GM18502 (cell line): Measurements from ENCODE around the gene BBC3.

Source experiments
- ATAC-seq: cut with Tn5 transposase; IDR thresholded peaks from one replicate; pipeline ENCODE4 v1.9.1; 2021; ENCODE audit warnings: mild to moderate bottlenecking; ENCODE audit not compliant: unreplicated experiment, poor library complexity

Gene BBC3

DNA sequence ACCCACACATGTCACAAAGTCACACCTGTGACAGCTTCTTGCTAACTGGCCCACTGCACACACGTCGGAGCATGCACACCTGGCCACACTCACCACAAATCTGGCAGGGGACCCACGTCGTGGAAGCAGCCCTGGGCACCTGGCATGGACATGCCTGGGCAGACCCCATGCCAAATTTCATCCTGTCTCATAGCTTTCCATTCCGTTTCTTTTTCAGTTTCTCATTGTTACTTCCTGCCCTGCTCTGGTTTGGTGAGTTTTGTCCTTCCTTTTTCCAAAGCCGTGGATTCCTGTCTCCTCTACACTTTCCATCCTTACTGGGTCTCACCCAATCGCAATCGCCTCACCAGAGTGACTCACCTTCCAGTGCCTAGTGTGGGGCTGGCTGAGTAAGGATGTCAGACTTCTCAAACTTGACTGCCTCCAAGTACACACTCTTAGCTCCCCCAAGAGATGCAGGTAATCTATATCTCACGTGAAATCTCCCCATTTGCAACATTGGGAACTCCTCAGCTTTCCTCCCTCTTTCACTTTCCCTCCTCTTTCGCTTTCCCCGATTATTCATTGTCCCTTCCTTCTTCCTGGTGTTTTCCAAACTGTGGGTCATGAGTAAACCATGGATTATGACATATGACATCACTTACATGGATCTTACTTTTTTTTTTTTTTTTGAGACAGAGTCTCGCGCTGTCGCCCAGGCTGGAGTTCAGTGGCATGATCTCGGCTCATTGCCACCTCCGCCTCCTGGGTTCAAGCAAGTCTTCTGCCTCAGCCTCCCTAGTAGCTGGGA is 1.6 kb upstream of the BBC3 start:
- no peak for ATAC-seq

DNA sequence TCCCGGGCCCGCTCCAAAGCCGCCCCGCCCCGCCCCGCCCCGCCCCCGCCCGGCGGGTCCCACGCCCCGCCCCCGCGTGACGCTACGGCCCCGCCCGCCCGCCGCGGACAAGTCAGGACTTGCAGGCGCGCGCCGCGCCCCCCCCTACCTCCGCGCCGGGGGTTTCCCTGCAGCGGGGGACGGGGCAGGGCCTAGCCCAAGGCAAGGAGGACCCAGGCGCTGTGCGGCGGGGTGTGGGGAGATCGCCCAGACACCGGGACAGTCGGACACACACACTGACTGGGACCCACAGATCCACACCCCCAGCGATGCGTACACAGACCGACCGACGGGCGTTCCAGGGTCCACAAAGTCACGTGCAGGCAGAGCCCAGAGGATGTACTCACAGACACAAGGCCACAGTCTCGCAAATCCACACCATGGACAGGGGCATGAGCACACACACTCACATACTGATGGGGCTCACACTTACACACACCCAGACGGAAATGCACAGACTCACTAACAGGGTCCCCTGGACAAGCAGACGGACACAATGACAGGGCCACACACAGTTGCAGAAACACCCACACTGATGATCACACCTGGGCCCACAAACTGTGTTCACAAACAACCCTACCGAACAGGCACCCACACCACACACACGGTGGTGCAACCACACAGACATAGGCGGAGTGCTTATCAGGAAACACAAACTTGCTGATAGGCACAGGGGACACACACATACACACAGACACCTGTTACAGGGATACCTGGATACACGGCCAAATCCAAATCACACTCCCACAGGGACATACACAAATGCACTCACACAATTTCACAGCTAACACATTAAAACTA is 436 bp upstream of the BBC3 start:
- peak; percentile 37 for ATAC-seq

GRCh38 chr19:47230054-47230920 is 712 bp downstream of the BBC3 start:
- peak; percentile 26 for ATAC-seq

DNA sequence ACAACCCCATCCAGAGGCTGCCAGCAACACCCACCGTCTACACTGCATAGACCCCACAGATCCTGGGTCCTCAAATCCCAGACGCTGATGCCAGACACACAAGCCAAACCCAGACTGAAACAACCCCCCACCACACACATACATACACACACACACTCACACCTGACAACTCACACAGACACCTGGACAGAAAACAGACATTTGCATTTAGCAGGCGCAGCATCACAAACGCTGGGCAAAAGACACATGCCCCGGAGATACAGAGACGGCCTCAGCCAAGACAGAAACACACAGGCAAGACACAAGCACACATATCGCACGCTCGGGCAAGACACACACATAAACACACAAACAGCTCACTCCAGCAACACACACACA is 1.3 kb downstream of the BBC3 start:
- no peak for ATAC-seq

GRCh38 chr19:47228937-47229675 is 1.9 kb downstream of the BBC3 start:
- no peak for ATAC-seq

- no peak for ATAC-seq
These were observed 2.6 kb downstream of the BBC3 start for GRCh38 chr19:47228168-47228936.

- ATAC-seq, result no peak
These were observed 3.4 kb downstream of the BBC3 start for GRCh38 chr19:47227352-47228167.

- ATAC-seq, result peak; percentile 24
These were observed 4.3 kb downstream of the BBC3 start for GRCh38 chr19:47226426-47227351.

- peak; percentile 40 for ATAC-seq
These were observed 5.1 kb downstream of the BBC3 start for GRCh38 chr19:47225746-47226425.

DNA sequence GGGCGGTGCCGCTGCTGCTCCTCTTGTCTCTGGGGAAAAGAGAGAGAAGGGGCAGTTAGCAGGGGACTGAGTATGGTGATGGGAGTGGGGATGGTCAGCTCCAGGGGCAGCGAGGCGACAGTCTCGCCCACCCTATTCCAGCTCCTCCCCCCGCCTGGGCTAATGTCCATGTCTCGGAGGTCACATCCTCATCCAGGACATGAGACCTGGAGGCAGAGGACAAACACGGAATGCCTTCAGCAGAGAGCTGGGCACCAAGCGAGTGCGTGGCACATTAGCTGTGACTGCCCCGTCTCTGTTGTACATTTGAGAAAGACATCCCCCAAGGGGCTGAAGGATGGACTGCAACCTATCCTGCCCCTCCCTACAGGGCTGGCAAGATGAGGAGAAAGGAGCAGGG is 9.1 kb downstream of the BBC3 start:
- no peak for ATAC-seq

GRCh38 chr19:47221080-47221841 is 9.7 kb downstream of the BBC3 start:
- no peak for ATAC-seq

GRCh38 chr19:47215581-47215980 is 15.4 kb downstream of the BBC3 start:
- ATAC-seq, result no peak

DNA sequence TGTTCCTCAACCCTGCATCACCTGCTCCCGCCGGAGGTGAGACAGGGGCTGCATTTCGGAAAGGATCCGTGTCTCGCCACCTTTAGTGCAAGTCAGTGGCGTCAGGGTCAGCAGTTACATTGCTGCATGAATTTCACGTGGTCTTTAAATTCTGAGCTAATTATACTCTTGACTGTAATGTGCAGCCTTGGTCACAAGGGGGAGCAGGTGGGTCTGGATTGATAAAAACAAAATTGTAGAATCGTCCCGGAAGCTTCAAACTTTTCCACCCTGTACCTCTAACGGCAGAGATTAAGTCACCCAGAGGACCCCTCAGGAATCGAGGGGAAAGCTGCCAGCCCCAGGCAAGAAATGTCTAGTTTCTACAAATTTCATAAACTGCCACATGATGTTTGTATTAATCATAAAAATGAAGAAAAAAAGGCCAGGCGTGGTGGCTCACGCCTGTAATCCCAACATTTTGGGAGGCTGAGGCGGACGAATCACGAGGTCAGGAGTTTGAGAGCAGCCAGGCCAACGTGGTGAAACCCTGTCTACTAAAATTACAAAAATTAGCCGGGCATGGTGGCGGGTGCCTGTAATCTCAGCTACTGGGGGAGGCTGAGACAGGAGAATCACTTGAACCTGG is 20.2 kb downstream of the BBC3 start:
- no peak for ATAC-seq

GRCh38 chr19:47210180-47210490 is 20.9 kb downstream of the BBC3 start:
- ATAC-seq, result no peak

- ATAC-seq, result no peak
These were observed 21.4 kb downstream of the BBC3 start for GRCh38 chr19:47209319-47210179.
